ENCODE data around the gene SDK1.

Gene SDK1

GRCh38 chr7:4147926-4148620 is 847.0 kb downstream of the SDK1 start:
- DNase-seq, result no peak

- no peak for DNase-seq
Measured at GRCh38 chr7:4149236-4149635, 848.2 kb downstream of the SDK1 start.

GRCh38 chr7:4149645-4150044 is 848.6 kb downstream of the SDK1 start:
- DNase-seq, result no peak

- no peak for DNase-seq
Measured at GRCh38 chr7:4150731-4151130, 849.7 kb downstream of the SDK1 start.

GRCh38 chr7:4151524-4151923 is 850.5 kb downstream of the SDK1 start:
- DNase-seq, result no peak

GRCh38 chr7:4151926-4152549 is 851.0 kb downstream of the SDK1 start:
- no peak for DNase-seq

- no peak for DNase-seq
Measured at GRCh38 chr7:4154882-4155535, 854.0 kb downstream of the SDK1 start.

GRCh38 chr7:4156190-4156589 is 855.1 kb downstream of the SDK1 start:
- DNase-seq, result no peak

- DNase-seq, result no peak
Measured at GRCh38 chr7:4157651-4158050, 856.6 kb downstream of the SDK1 start.

- DNase-seq, result no peak
Measured at GRCh38 chr7:4158441-4159153, 857.5 kb downstream of the SDK1 start.

GRCh38 chr7:4159154-4159501 is 858.1 kb downstream of the SDK1 start:
- DNase-seq, result no peak

GRCh38 chr7:4159761-4160554 is 858.9 kb downstream of the SDK1 start:
- no peak for DNase-seq

GRCh38 chr7:4162884-4163564 is 862.0 kb downstream of the SDK1 start:
- DNase-seq, result no peak

GRCh38 chr7:4163565-4164203 is 862.6 kb downstream of the SDK1 start:
- DNase-seq, result no peak

- no peak for DNase-seq
Measured at GRCh38 chr7:4164556-4164955, 863.5 kb downstream of the SDK1 start.

GRCh38 chr7:4166340-4166739 is 865.3 kb downstream of the SDK1 start:
- no peak for DNase-seq

GRCh38 chr7:4166807-4167206 is 865.8 kb downstream of the SDK1 start:
- no peak for DNase-seq

- DNase-seq, result no peak
Measured at GRCh38 chr7:4167385-4167910, 866.4 kb downstream of the SDK1 start.

- no peak for DNase-seq
Measured at GRCh38 chr7:4168041-4168440, 867.0 kb downstream of the SDK1 start.

GRCh38 chr7:4168541-4168940 is 867.5 kb downstream of the SDK1 start:
- no peak for DNase-seq

GRCh38 chr7:4169455-4169854 is 868.4 kb downstream of the SDK1 start:
- no peak for DNase-seq

Data from NCI-H2107 (cell line).